Panc1 (cell line): Measurements from ENCODE around the gene RPP38.

Experiments
- CTCF ChIP-seq: fragments of 450-650 bp; IDR thresholded peaks from 2 replicates; pipeline ENCODE4 v1.5.1; 2017; ENCODE audit warnings: mild to moderate bottlenecking
- POLR2AphosphoS5 ChIP-seq: IDR thresholded peaks from 2 replicates; pipeline ENCODE4 v1.6.1; 2012; ENCODE audit warnings: mild to moderate bottlenecking, low read depth, low read length, moderate library complexity
- REST ChIP-seq, 2 experiments: IDR thresholded peaks; 2 replicates each; pipeline ENCODE4 v1.6.1; 2011 to 2012; ENCODE audit warnings: low read depth in 2 of 2, control low read depth in 1 of 2, low read length in 1 of 2, mild to moderate bottlenecking in 1 of 2, moderate library complexity in 1 of 2; ENCODE audit not compliant: insufficient read depth in 1 of 2
- SIN3A ChIP-seq: IDR thresholded peaks from 2 replicates; pipeline ENCODE4 v1.6.1; 2012; ENCODE audit warnings: low read depth, mild to moderate bottlenecking, low read length, moderate library complexity, borderline replicate concordance; ENCODE audit not compliant: insufficient read depth
- TCF7L2 ChIP-seq: IDR thresholded peaks from 2 replicates; pipeline ENCODE4 v1.6.1; 2011; ENCODE audit warnings: mild to moderate bottlenecking, low read depth, low read length, inconsistent platforms

GRCh38 chr10:15099886-15100285, 2.7 kb downstream of the RPP38 start:
- TF ChIP-seq SIN3A (no peak), CTCF (no peak), POLR2AphosphoS5 (no peak), TCF7L2 (no peak), REST (IDR thresholded peaks at IDR 0.05; ENCODE audit: insufficient read depth in 1 of 2, low read depth in 2 of 2, low read length in 1 of 2) (no peak)
